ENCODE data around the gene PIGZ.

DNA sequence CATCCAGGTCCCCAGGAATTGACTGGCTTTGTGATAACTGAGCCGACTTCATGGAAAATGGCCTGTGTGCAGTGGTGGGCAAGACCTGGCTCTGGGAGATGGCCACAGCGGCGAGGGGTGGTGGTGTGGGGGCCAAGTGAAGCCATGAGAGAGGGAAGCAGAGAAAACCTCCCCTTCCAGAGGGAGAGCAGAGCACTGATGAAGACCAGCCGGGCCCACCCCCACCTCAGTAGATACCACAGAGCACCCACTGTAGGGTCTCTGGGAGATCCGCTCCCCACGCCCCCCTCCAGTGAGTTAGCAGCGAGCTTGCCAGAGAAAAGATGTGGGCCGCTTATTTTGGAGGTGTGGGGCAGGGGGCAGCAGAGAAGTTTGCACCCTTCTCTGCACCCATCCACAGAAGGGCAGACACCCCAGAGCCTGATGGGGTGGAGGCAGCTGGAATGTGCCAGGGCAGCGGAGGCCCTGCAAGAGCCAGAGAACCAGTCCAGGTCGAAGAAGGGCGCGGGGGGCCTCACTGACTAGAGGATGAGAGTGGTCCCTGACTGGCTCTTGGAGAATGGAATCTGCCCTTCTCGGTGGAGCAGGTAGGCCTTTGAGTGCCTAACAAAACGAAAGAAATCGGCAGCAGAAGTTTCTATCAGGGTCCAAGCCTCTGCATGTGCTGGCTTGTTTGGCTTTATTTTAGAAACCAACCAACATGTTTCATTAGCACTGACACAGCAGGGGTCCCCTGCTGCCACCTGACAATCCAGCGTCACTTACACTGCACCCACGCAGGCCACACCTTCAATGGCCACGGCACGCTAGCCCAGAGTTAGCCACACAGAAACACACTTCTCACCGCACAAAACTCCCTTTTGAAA, 32.7 kb upstream of the PIGZ start:
- no peak for TF ChIP-seq EZH2 (IDR thresholded peaks at IDR 0.05)
- TF ChIP-seq POLR2AphosphoS5 (IDR thresholded peaks at IDR 0.05; ENCODE audit: borderline replicate concordance, low read depth, low read length), result no peak
